Erythroblast (primary cell): Measurements from ENCODE around the gene POU6F1.

Experiments used
- GATA1 ChIP-seq: IDR thresholded peaks from 2 replicates; pipeline ENCODE4 v1.6.1; 2011; ENCODE audit warnings: low read depth, mild to moderate bottlenecking, control low read depth, low read length, moderate library complexity
- POLR2A ChIP-seq: IDR thresholded peaks from 2 replicates; pipeline ENCODE4 v1.6.1; 2011; ENCODE audit warnings: mild to moderate bottlenecking, low read length

DNA sequence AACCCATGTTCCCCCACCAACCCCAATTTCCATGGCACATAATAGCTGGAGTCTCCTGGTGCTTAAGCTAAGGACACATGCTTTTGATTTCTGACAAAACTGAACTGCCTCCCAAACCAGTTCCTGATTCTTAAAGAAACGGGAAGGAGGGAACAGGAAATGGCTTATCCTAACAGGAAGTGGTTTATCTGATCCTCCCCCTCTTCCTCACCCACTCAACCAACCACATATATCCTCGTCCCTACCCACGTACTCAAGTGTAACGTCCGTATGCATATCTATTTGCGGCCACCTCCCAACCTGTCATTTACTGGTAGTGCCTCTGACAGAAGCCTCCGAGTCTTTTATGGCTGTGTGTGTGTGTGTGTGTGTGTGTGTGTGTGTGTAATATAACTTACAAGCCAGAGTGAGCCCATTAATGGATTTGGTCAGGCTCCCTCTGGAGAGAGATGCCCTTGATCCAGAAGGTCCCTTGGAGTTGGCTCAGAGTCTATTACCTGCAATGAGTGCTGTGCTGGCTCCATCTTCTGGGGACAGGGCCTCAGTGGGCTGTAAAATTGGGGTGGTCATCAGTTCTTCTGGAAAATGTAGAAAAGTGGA lies 28.5 kb upstream of the POU6F1 start:
- TF ChIP-seq POLR2A, result peak; percentile 17
- no peak for TF ChIP-seq GATA1
